ENCODE data around the gene CLEC4C. TPM values are rescaled to one million over a fixed set of nuclear protein-coding genes. Genes with fewer than 3 reads are reported as not detected.

CLEC4C gene
- total RNA-seq, 4 donors from 2014 or later: not detected

DNA sequence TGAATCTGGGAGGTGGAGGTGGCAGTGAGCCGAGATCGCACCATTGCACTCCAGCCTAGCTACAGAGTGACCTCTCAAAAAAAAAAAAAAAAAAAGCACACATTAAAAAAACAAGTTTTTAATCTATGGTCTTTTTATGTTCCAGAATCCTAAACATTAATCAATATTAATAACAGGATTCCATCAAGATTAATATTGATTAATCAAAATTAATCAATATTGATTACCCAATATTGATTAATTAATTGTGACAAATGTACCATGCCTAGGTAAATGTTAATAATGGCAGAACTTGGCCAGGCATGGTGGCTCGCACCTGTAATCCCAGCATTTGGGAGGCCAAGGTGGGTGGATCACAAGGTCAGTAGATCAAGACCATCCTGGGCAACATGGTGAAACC, 34.1 kb upstream of the CLEC4C start:
- TF ChIP-seq, protein P1, sequence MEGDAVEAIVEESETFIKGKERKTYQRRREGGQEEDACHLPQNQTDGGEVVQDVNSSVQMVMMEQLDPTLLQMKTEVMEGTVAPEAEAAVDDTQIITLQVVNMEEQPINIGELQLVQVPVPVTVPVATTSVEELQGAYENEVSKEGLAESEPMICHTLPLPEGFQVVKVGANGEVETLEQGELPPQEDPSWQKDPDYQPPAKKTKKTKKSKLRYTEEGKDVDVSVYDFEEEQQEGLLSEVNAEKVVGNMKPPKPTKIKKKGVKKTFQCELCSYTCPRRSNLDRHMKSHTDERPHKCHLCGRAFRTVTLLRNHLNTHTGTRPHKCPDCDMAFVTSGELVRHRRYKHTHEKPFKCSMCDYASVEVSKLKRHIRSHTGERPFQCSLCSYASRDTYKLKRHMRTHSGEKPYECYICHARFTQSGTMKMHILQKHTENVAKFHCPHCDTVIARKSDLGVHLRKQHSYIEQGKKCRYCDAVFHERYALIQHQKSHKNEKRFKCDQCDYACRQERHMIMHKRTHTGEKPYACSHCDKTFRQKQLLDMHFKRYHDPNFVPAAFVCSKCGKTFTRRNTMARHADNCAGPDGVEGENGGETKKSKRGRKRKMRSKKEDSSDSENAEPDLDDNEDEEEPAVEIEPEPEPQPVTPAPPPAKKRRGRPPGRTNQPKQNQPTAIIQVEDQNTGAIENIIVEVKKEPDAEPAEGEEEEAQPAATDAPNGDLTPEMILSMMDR (IDR thresholded peaks at IDR 0.05; ENCODE audit: low read depth): no peak

DNA sequence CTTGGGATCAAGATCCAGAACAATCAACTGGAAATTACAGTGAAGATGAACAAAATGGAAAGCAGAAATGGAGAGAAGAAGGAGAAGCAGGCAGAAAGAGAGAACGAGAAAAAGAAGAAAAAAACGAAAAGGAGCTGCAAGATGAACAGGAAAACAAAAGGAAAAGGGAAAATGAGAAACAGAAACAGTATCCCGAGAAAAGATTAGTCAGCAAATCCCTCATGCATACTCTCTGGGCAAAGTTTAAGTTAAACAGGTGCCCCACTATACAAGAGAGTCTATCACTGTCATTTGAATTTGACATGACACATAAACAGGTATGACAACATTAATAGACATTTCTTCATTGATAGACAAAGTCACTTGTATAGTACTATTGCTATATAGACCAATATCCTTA, 22.8 kb upstream of the CLEC4C start:
- TF ChIP-seq, protein P1 (IDR thresholded peaks at IDR 0.05; ENCODE audit: low read depth): no peak

DNA sequence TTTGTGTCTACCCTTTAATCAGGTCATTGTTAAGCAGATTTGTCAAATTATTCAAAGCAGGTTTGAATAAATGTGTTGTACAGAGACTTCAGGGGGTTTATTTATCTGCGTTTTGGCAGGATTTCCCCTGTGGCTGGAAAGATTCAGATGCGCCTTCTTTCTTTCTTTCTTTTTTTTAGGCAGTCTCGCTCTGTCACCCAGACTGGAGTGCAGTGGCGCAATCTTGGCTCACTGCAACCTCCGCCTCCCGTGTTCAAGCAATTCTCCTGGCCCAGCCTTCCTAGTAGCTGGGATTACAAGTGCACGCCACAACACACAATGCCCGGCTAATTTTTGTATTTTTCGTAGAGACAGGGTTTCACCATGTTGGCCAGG, 11.6 kb upstream of the CLEC4C start:
- TF ChIP-seq, protein P1 (IDR thresholded peaks at IDR 0.05; ENCODE audit: low read depth): no peak

DNA sequence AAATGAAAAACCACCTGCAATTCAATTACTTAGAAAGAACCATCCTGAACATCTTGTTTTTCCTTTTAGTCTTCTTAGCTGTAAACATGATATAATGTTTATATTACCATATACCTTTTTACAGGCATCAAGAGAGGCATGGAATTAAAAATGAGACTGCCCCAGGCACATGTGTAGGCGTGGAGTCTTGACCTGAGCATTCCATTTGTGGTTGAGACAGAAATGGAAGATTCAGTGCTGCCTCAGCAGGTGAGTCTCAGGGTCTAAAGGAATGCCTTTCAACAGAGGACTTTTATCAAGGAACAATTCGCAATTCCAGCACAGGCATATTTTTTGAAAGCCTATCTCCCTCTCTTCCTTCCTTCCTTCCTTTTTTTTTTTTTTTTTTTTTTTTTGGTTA, 9.8 kb upstream of the CLEC4C start:
- TF ChIP-seq, protein P1 (IDR thresholded peaks at IDR 0.05; ENCODE audit: low read depth): no peak

DNA sequence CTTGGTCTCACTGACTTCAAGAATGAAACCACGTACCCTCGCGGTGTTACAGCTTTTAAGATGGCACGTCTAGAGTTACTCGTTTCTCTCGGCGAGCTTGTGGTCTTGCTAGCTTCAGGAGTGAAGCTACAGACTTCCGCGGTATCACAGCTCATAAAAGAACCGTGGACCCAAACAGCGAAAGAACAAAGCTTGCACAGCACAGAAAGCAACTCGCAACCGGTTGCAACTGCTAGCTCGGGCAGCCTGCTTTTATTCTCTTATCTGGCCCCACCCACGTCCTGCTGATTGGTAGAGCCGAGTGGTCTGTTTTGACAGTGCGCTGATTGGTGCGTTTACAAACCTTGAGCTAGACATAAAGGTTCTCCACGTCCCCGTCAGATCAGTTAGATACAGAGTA, 4.2 kb upstream of the CLEC4C start:
- TF ChIP-seq, protein P1 (IDR thresholded peaks at IDR 0.05; ENCODE audit: low read depth): no peak

DNA sequence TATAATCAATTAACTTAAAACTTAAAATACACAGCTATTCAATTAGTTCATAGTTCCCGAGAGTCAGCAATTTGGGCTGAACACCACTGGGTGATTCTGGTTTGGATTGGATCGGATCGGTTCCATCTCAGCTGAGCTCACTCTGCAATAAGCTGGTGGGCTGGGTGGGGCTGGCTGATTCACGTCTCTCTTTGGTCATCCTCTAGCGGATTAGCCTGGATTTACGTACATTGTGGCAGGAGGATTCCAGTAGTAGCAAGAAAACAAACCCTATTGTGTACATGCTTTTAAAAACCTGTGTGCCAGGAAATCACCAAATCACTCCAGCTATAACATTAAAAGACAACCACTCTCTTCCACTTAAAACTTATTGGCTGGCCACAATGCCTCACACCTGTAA, 3.2 kb upstream of the CLEC4C start:
- TF ChIP-seq, protein P1 (IDR thresholded peaks at IDR 0.05; ENCODE audit: low read depth): no peak

DNA sequence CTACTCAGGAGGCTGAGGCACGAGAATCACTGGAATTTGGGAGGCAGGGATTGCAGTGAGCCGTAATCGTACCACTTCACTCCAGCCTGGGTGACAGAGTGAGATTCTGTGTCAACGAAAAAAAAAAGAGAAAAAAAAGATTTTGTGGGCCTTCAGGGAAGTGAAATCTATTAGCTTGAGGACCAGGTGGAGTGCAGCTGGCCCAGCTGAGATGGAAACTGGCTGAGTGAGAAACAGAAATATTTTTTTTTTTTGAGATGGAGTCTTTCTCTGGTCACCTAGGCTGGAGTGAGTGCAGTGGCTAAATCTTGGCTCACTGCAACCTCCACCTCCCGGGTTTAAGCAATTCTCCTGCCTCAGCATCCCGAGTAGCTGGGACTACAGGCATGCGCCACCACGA, 2.3 kb upstream of the CLEC4C start:
- TF ChIP-seq, protein P1 (IDR thresholded peaks at IDR 0.05; ENCODE audit: low read depth): no peak

Data from subcutaneous adipose tissue (tissue), 4 donors.